IPS-NIHi7 (cell line): ENCODE results near the gene ADCK1.
"Not testable (repeated sequence)": the region's sequence is repeated elsewhere in the genome, so short reads cannot be mapped to it uniquely, and the experiment has no call there.

ENCODE experiments used
- DNase-seq: peaks from one replicate; pipeline ENCODE4 v3.0.0; 2012; ENCODE audit warnings: mixed read lengths; ENCODE audit errors: extremely low spot score

ADCK1 gene

DNA sequence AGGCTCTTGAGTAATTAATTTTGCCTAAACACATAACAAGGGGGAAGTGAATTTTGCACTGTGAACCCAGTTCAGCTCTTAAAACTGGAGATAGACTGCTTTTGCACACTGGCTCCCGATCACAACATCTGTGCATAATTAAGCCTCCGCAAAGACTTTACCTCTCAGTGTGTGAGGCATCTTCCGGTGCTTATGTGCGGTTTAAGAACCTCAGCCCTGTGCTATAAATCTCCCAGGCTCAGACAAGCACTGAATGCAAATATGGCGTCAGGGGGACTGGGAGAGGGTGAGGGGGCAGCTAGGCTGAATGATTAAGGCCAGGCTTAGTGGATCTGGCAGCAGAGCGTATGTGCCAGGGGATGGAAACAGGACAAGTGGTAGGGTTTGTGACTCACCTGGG is 103.3 kb downstream of the ADCK1 start:
- DNase-seq = no peak

DNA sequence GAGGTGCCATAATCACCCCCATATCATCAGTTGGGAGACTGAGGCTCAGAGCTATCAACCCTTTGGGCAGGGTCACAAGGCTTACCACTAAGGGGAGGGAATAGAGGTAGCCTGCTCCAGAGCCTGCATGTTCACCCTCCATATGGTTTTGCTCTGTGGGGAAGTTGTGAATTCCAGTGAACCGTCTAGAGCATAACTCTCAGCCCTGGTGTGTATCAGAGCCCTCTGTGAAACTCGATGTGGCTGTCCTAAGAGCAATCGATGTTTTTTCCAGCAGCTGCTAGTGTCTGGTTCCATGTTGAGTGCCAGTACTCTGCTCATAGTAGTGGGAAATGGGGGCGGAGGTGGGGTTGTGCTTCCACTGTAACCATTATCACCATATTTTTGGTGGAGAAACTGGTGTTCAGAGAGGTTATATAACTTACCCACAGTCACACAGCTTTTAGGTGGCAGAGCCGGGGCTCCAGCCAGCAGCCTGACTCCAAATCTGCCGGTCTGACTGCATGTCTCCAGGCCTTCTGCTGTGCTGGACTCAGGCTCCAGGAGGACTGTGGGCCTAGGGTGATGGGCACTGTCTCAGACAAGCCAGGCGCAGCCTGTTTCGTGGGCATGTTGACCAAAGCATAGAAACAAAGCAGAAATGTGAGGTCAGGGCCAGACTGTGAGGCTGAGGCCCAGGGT is 104.2 kb downstream of the ADCK1 start:
- no peak for DNase-seq

DNA sequence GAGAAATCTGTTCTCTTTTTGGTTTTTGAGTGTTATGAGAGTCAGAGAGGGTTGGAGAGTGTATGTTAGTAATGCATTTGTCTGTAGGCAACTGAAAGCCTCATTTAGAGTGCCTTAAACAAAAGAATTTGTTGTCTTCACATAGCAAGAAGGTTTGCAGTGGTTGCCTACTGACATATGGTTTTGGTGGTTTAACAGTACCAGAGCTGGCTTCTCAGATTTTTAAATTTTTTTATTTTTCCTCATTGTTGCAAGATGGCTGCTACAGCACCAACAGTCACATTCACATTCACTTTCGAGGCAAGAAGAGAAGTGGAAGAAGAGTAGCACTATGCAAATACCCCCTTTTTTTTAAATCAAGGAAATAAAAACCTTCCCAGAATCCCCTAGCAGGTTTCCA is 106.5 kb downstream of the ADCK1 start:
- DNase-seq = no peak

DNA sequence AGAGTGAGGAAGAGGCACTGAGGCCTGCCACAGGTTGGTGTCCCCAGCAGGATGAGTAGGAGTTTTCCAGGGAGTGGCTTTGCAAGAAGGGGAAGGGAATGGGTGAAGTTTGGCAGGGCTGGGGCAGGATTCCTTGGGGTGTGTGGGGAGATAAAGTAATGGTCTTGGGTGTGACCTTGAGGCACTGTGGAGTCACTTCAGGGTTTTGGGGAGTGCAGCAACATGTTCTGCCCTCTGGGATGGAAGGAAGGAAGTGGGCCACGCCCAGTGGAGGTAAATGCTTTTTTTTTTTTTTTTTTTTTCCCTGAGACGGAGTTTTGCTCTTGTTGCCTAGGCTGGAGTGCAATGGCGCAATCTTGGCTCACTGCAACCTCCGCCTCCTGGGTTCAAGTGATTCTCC is 108.9 kb downstream of the ADCK1 start:
- no peak for DNase-seq

DNA sequence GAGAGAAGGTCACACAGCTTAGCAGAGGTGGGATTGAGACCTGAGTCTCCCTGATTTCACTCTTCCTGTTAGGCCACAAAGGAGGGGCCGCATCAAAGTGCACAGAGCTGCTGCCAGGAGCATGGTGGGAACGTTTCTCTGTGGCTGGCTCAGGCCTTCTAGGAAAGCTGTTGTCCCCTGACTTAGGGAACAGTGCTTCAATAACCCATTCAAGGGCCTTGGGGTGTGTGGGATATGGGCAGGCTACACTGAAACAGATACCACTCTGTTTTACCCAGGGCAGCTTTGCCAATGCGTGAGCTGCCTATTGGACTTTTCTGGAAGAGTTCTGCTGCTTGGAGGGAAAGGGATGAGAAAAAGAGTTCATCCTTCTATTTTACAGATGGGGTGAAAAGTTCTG is 110.0 kb downstream of the ADCK1 start:
- no peak for DNase-seq

DNA sequence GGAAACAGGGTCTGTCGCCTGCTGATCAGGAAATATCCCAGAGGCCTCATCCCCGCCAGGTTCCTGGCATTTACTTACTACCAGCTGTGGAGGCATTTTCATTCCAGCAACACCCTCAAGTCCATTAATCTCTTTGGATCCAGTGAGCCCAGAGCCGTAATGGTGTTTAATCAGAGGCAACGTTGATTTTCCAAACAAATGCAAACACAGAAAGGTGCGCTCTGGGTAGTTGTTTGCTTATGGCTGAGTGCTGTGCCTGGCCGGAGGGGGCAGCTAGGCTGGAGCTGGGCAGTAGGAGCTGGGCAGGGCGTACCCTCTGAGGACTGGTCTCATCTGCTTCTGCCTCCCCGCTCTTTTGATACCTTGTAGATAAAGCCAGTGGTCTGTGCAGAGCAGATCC is 110.6 kb downstream of the ADCK1 start:
- DNase-seq = no peak

DNA sequence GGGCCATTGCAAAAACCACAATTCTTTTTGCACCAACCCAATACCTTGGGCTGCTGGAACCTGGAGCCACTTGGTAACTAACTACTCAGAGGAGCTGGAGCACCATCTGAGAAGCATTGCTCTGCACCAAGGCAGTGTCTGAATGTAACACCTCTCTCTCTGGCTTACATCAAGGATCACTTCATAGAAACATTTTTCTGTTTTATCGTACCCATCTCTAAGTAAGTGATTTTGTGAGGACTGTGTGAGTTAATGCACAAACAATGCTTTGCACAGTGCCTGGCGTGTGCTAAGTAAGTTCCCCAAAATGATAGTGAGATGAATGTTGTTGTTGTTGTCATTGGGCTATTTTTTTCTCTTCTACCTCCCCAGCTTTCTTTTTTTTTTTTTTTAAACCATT is 111.4 kb downstream of the ADCK1 start:
- DNase-seq = no peak

DNA sequence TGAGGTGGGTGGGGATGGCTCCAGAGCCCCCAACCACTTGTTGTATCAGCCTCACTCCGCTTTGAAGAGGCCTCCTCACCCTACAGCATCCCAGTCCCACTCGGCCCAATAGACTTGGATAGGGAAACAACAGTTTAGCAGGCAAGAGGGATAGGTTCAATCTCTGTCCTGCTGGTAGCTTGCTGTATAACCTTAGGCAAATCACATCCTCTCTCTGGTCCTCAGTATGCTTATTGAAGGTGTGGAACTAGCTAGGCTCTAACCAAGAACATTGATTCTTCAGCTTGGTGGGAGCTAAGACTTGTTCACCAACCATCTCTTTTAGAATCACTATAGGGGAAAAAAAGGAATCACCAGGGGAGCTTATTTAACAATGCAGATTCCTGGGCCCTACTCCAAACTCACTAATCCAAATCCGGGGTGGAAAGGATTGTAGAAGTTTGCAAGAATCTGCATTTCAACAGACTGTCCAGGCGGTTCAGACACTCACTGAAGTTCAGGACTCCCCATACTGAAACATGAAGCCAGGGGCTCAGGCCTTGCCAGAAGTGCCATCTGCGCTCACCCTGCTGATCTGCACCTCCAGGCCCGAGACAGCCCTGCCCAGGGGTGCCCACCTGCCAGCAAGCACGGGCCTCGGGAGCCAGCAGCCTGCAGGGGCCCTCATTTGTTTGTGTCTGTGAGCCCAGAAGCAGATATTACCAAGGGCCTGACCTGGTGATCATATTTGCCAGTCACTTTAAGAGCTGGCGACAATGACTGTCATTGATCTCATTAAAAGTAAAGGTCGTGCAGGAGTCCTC is 113.0 kb downstream of the ADCK1 start:
- no peak for DNase-seq

DNA sequence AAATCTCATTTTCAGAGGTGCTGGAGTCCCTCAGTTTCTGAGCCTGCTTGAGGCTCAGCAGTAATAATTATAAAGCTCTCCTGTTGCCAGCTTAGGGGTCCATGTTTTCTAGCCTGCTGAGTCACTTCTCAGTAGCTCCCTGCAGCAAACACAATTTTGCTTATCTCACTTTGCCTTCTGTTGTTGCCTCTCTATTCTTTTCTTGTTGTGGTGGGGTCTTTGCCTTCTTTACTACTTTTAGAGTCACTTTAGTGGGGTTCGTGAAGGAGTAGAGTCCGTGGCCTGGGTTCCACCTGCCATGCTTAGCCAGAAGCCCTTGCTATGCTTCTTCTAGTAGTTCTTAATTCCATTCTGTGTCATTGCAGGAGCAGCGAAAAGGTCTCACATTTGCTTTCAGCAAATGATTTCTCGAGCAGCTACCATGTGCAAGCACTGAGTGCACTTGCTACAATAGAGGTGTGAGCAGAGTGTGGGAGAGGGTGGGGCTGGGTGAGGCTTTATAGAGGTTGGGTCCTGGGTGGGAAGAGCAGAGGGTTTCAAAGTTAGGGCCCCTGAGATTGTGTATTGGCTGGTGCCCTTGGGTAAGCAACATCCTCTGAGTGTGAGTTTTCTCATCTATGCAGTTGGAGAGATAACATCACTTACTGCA is 114.3 kb downstream of the ADCK1 start:
- no peak for DNase-seq

DNA sequence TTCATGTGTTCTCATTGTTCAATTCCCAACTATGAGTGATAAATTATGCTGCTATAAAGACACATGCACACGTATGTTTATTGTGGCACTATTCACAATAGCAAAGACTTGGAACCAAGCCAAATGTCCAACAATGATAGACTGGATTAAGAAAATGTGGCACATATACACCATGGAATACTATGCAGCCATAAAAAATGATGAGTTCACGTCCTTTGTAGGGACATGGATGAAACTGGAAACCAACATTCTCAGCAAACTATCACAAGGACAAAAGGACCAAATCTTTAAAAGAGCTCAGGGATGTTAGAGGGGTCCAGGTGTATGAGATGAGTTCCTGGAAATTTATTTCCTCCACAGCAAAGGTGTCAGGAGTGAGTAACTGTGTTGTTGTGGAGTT is 115.5 kb downstream of the ADCK1 start:
- DNase-seq = not testable (repeated sequence)

DNA sequence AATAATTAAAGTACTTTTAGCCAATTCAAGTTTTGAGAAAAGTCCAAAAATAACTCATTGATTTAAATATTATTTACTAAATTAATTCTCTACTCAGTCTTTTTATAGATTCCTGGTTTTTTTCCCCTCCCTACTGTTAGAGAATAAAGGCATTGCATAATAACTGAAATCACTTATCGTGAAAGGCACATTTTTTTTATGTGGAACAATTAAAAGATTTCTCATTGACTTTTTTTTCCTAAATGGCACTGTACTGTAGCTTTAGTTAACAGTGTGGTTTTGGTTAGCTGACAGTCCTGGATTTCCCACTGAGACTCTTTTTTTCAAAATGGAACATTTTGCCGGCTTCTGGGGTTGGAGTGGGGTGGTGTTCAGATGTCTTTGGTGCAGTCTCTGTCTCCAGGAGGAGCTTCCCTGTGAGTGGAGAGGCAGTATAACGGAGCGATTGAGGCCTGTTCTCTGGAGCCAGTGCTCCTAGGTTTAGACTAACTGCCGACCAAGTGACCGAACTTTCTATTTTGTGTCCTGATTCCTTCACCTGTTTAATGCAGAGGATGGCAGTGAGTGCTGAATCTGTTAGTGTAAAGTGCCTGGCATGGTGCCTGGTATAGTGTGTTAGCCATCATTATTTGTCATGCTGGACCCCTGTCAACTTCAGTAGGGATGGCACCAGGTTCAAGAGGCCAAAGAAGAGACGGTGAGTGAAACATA is 117.7 kb downstream of the ADCK1 start:
- DNase-seq = no peak

DNA sequence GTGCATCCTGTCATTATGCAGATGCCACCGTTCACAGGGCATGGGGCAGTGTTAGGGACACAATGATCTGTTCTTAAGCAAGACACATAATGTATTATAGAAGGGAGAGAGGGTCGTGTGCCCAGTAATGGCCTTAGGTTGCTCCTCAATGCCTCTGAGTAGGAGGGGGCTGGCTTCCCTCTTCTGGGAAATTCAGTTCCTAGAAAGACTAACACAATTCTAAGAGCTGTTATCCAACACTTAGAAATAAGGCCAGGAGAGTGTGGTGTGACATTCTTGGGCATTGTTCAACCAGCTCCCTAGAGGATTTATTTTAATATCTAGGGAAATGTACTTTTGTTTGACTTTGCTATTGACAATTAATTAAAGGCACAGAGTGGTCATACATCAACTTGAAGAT is 118.5 kb downstream of the ADCK1 start:
- no peak for DNase-seq

DNA sequence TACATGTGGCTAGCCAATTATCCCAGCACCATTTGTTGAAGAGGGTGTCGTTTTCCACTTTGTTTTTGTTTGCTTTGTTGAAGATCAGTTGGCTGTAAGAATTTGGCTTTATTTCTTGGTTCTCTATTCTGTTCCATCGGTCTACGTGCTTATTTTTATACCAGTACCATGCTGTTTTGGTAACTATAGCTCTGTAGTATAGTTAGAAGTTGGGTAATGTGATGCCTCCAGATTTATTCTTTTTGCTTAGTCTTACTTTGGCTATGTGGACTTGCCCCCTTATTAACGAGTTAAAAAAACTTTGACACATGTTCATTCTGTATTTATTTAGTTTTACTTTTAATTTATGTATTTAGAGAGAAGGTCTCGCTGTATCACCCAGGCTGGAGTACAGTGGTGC is 120.4 kb downstream of the ADCK1 start:
- no peak for DNase-seq

DNA sequence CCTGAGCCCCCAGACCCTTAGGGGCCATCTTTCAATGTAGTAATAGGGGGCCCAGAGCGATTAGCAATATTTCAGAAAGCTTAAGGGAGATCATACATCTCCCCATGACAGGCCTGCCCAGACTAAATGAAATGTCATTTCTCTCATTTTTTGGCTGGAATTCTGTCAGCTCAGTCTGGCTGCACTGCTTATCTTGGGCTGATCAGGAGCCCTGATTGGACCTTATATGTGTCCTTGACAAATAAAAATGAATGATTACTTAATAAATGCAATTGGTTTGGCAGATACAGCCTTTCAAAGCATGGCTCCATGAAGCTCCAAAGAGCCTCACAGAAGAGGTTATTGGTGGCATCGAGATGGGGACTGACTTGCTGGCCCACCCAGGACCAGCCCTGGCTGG is 121.9 kb downstream of the ADCK1 start:
- DNase-seq = no peak

DNA sequence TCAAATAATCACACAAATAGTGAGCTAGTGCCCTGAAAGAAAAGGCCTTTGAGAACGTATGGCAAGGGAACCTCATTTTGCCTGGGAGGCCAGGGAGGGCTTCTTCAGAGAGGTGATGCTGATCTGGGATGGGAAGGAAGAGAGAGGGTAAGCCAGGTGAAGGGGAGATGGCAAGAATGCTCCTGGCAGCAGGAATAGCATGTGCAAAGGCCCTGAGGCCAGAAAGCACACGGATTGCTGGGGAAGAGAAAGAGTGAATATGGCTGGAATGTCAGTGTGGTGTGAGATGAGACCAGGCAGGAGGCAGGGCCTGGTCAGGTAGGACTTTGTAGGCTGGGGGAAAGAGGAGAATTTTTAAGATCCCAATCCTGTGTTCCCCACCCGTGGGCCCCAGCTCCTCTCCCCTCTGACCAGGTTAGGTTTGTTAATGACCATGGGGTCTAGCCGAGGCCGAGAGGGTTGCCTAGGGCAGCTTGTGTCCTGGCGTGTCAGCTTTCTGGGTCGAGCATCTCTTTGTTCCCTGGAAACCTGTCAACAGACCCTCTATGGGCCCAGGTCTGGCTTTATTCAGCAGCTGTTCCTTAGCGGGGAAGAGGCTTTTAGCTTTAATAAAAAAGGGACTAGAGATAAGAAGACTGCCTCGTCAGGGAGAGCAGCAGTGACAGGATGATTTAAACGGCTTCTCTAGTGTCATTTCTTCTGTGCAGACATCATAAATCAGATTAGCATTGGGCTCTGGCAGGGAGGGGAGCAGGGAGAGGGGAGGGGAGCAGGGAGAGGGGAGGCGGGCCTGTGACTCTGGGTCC is 123.4 kb downstream of the ADCK1 start:
- DNase-seq = no peak

DNA sequence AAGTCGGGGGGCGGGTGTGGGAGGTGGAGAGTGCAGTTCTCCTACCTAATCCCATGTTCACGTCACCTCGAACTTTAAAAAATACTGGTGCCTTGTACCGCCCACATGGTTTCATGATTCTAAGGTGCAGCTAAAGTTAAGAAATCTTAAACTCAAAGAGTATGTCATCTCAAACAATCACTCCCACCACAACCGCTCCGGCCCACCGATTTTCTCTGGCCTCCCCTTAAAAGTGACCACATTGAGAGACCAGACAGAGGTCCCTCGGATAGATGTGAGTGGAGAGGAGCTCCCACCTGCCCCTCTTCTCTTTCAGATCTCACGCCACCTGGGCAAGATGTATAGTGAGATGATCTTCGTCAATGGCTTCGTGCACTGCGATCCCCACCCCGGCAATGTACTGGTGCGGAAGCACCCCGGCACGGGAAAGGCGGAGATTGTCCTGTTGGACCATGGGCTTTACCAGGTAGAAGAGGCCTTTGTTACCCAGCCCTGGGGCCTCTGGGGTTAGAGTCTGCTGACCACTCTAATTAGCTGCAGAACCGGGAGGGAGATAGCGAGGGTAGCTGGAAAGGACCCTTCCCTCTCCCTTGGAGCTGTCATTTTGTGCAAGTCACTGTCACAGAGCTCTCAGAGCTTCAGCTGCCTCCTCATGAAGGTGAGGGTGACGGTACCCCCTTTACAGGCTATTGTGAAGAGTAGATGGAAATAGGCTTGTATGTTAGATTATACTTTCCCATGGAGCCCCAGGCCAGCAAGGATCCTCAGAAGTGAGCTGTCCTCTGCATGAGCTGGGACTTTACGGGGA is 124.4 kb downstream of the ADCK1 start:
- no peak for DNase-seq

DNA sequence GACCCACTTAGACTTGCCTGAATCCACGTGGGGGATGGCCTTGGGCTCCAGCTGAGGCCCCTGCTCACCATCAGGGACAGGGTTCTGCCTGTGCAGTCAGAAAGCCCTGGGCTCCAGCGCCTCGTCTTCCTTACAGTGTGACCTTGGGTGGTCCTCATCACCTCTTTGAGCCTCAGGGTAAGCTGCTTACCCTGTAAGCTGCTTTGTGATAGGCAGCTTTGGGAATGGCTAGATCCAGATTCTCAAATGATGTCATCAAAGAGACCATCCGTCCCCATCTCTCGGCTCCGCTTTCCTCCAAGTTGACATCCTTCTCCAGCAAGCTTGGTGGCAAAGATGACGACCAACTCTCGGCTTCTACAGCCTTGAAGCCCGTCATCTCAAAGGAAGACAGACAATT is 127.0 kb downstream of the ADCK1 start:
- no peak for DNase-seq

DNA sequence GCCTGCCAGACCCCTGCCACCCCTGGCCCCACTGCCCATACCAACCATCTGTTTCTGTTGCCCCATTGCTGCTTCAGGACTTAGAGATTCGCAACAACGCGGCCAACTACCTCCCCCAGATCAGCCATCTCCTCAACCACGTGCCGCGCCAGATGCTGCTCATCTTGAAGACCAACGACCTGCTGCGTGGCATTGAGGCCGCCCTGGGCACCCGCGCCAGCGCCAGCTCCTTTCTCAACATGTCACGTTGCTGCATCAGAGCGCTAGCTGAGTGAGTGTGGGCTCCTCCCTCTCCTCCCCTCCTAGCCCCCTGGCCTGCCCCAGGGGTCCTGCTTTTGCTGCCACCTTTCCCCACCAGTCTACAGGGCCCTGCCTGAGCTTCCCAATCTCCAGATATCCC is 131.5 kb downstream of the ADCK1 start:
- DNase-seq = no peak

DNA sequence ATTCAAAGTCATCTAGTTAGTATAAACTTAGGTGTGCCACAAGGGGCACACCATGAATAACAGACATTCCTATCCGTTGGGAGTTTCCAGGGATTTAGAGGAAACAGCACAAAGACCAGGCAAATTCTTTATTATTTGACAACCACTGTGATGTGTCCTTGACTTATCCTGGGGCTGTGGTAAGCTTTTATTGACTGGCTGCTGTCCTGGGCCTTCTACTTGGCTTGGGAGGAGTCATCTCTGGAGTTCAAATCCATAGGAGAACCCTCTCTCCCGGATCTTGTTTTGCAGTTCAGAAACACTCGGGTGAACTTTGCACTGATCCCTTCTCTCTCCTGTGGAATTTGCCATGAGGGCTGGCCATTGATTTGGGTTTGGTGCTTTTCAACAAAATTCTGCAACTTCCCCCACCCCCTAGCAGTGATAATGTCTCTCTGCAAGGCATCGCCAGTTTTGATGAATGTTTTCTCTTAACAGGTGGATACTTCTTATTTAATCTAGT is 136.3 kb downstream of the ADCK1 start:
- DNase-seq = no peak

DNA sequence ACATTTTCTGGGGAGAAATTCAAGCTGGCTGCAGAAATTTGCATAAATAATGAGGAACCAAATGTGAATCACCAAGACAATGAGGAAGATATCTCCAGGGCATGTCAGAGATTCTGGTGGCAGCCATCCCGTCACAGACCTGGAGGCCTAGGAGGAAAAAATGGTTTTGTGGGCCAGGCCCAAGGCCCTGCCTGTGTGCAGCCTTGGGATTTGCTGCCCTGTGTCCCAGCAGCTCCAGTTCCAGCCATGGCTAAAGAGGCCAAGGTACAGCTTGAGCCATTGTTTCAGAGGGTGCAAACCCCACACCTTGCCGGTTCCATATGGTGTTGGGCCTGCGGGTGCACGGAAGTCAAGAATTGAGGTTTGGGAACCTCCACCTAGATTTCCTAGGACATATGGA is 147.5 kb downstream of the ADCK1 start:
- no peak for DNase-seq
